ENCODE data around the gene ZNF716. TPM values are rescaled to one million over a fixed set of nuclear protein-coding genes. Genes with fewer than 3 reads are reported as not detected.
"Not testable (repeated sequence)": the region's sequence is repeated elsewhere in the genome, so short reads cannot be mapped to it uniquely, and the experiment has no call there.

The ZNF716 gene
- total RNA-seq, result not detected
- polyA plus RNA-seq, result not detected
- long read RNA-seq, donor 1, result 0 reads
- long read RNA-seq, donor 2, result 0 reads

- intact Hi-C loops (cut with DNase I; ENCODE audit: low total_unique reads), result no loop called here
- no peaks in the 10 kb centered on the region for H3K4me1 ChIP-seq
- DNase-seq, result no peak
- TF ChIP-seq POLR2A (IDR thresholded peaks at IDR 0.05) (no peak), POLR2AphosphoS5 (IDR thresholded peaks at IDR 0.05) (no peak), CTCF (IDR thresholded peaks at IDR 0.05 in 8 of 11, conservative IDR thresholded peaks at IDR 0.05 in 3 of 11) (no peak)
- H3K4me3 ChIP-seq, result no peak within 1 kb of the TSS
- WGBS, 5 donors, result 81 to 91% (median 85%) methylated on average over 10 of the region's 10 CpGs
- H3K27ac ChIP-seq, result no peak within 1 kb of the TSS
- H3K9me3 ChIP-seq, result peaks cover 0 to 83% (median 80%) of the 10 kb centered on the region in 8 donors
- H3K27me3 ChIP-seq (replicated peaks in 1 of 7), result no peaks in the 10 kb centered on the region
- no peaks in the 10 kb centered on the region for H3K36me3 ChIP-seq
Measured at GRCh38 chr7:57449904-57450303, at the start of gene ZNF716. Gene ZNF716 (plus strand): TSS chr7:57450177. CDS start chr7:57450289, 112 bp downstream.

GRCh38 chr7:57400531-57401155, 49.3 kb upstream of the ZNF716 start:
- H3K27me3 ChIP-seq (replicated peaks in 1 of 7), result no peaks in the 10 kb centered on the region
- H3K9me3 ChIP-seq, result peaks cover 0 to 97% (median 83%) of the 10 kb centered on the region in 8 donors
- TF ChIP-seq POLR2A (IDR thresholded peaks at IDR 0.05), result no peak
- no peak for TF ChIP-seq POLR2AphosphoS5 (IDR thresholded peaks at IDR 0.05)
- TF ChIP-seq CTCF (IDR thresholded peaks at IDR 0.05 in 8 of 11, conservative IDR thresholded peaks at IDR 0.05 in 3 of 11), result no peak
- peak; percentile 27 for DNase-seq
- 81 to 90% (median 85%) methylated on average over 10 of the region's 10 CpGs for WGBS, 5 donors
- no peak overlapping the region for H3K27ac ChIP-seq
- intact Hi-C loops (cut with DNase I; ENCODE audit: low total_unique reads), result no loop called here
- no peaks in the 10 kb centered on the region for H3K4me1 ChIP-seq
- no peak overlapping the region for H3K4me3 ChIP-seq
- H3K36me3 ChIP-seq, result no peaks in the 10 kb centered on the region

DNA sequence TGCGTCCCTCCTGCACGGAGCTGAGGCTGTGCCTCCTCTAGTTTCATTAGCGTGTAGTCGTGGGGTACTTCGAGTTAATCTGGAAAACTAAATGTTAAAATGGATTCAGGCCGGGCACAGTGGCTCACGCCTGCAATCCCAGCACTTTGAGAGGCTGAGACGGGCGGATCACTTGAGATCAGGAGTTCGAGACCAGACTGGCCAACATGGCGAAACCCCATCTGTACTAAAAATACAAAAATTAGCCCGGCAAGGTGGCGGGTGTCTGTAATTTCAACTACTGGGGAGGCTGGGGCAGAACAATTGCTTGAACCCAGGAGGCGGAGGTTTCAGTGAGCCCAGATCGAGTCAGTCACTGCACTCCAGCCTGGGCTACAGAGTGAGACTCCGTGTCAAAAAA, 46.9 kb upstream of the ZNF716 start:
- H3K27ac ChIP-seq; H3K36me3 ChIP-seq; H3K4me3 ChIP-seq; intact Hi-C loops (cut with DNase I; ENCODE audit: low total_unique reads); H3K4me1 ChIP-seq; H3K27me3 ChIP-seq (replicated peaks in 1 of 7): not testable (repeated sequence)
- WGBS, 5 donors, result 84 to 90% (median 88%) methylated on average over 16 of the region's 16 CpGs
- DNase-seq, result peak; percentile 47
- peaks cover 0 to 95% (median 76%) of the 10 kb centered on the region in 8 donors for H3K9me3 ChIP-seq

DNA sequence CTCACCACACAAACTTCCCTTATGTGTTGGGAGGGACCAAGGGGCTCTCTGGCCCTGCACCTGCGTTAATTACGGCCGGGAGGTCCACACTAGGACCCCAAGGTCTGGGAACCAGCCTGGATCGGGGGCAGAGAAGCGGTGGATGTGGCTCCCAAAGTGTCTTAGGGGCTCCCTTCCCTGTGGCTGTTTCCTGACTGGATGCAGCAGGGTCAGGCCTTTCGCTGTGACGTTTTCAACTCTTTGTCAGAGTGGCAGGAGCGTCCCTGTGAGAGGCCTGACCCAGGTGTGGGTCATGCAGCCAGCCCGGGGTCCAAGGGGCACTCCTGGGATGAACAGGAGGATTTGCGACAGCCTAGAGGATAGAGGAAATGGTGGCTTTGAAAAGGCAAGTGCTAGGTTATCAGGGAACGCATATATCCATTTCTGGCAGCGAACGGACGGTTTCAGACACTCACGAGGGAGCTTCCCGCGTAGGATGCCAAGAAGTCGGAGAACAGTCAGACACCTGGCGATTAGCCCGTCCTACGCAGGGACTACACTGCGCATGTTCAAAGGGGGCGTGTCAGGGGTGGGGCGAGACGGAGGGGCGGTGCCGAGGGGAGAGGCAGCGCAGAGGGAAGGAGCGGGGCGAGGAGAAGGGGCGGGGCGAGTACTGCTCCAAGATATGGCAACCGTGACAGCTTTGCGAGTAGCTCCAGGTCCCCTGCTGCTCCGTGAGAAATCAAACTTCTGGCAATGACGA, 46.2 kb upstream of the ZNF716 start:
- peaks cover 0 to 92% (median 69%) of the 10 kb centered on the region in 8 donors for H3K9me3 ChIP-seq
- no peaks in the 10 kb centered on the region for H3K27me3 ChIP-seq (replicated peaks in 1 of 7)
- TF ChIP-seq POLR2A (IDR thresholded peaks at IDR 0.05) (no peak), POLR2AphosphoS5 (IDR thresholded peaks at IDR 0.05) (peak in 1 of 3 donors; percentile 39)
- peak overlapping the region; percentile 10 to 43 (median 32) for H3K4me3 ChIP-seq
- intact Hi-C loops (cut with DNase I; ENCODE audit: low total_unique reads), result no loop called here
- 31 to 54% (median 44%) methylated on average over 35 to 36 of the region's 36 CpGs for WGBS, 5 donors
- DNase-seq, result peak; percentile 76
- peak overlapping the region in 5 of 8 donors; percentile 39 to 78 (median 69) for H3K27ac ChIP-seq
- H3K36me3 ChIP-seq, result no peaks in the 10 kb centered on the region
- H3K4me1 ChIP-seq, result no peaks in the 10 kb centered on the region
